SJCRH30 (cell line): ENCODE results near the gene PURA. TPM values are rescaled to one million over a fixed set of nuclear protein-coding genes. Genes with fewer than 3 reads are reported as not detected.
A peak's percentile ranks its signal among the peaks of the same experiment; 100 is the strongest.

Experiments
- DNase-seq, 2 experiments: peaks; one replicate each; pipeline ENCODE4 v3.0.0-alpha.2; 2015 to 2020
- H3K27ac ChIP-seq: fragments of 250-450 bp; sonication (Bioruptor Pico); 2 replicates; pipeline ENCODE4 v1.5.1; 2020; ENCODE audit warnings: mild to moderate bottlenecking, moderate library complexity
- H3K27me3 ChIP-seq: fragments of 250-450 bp; sonication (Bioruptor Pico); 2 replicates; pipeline ENCODE4 v1.5.1; 2020; ENCODE audit warnings: mild to moderate bottlenecking, moderate library complexity
- H3K36me3 ChIP-seq: fragments of 250-450 bp; sonication (Bioruptor Pico); 2 replicates; pipeline ENCODE4 v1.5.1; 2020; ENCODE audit warnings: mild to moderate bottlenecking, moderate library complexity
- H3K4me1 ChIP-seq: fragments of 250-450 bp; sonication (Bioruptor Pico); 2 replicates; pipeline ENCODE4 v1.5.1; 2020; ENCODE audit warnings: mild to moderate bottlenecking, moderate library complexity
- H3K4me3 ChIP-seq: fragments of 250-450 bp; sonication (Bioruptor Pico); 2 replicates; pipeline ENCODE4 v1.5.1; 2020; ENCODE audit warnings: mild to moderate bottlenecking, moderate library complexity
- H3K9me3 ChIP-seq: fragments of 250-450 bp; sonication (Bioruptor Pico); replicated peaks from 2 replicates; pipeline ENCODE4 v1.5.1; 2020; ENCODE audit warnings: mild to moderate bottlenecking, moderate library complexity
- total RNA-seq: library from RNA; depleted of rRNA; stranded (reverse); fragments of >200 nt; shearing (Covaris generic); gene quantifications from 2 replicates; pipeline ENCODE4 v1.2.3, GENCODE V29; 2014

The PURA gene
- total RNA-seq, 1 experiment from 2014 or later: 10.0 TPM

DNA sequence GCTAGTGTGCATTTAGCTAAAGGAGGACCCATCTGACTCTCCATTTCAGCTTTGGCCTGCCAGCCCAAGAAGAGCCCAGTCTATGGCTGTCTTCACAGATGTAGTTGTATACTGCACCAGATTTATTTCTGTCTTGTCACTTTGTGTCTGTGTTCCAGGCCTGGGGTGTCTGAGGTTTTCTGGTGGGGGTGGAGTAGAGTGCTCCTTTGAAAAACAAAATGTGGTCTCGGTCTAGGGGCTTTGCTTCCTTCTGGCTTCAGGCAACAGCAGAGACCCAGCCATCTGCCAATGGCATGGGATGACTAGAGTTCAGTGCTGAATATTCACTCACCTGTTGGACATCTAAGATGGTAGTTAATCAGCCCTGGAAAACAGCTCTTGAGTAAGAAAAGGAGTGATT is 22.7 kb downstream of the PURA start:
- DNase-seq: no peak
- H3K36me3 ChIP-seq: no peaks in the 10 kb centered on the region
- H3K4me1 ChIP-seq: peaks cover 7% of the 10 kb centered on the region
- no peak overlapping the region for H3K4me3 ChIP-seq
- no peak overlapping the region for H3K27ac ChIP-seq
- H3K9me3 ChIP-seq: no peaks in the 10 kb centered on the region; the same call in 1 of the 2 replicates
- peaks cover 2% of the 10 kb centered on the region; the same call in 1 of the 2 replicates for H3K27me3 ChIP-seq

DNA sequence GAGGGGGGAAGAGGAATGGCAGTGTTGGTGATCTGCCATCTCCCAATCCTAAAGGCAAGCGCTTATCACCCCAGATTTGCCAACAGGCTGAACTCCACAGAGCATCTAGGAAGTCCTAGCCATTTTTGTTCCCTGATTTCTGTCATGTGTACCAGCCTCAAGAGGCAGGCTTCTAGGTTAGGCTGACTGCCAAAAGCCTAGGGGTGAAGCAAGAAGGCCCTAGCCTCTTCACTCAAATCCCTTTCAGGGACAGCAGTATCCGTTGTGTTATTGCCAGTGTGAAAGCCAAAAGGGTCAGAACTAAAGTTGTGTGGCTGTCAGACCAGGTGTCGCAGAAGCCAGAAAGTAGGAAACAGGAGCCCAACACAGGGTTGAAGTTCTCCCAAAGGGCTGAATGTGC is 26.5 kb downstream of the PURA start:
- no peaks in the 10 kb centered on the region for H3K36me3 ChIP-seq
- peaks cover 2% of the 10 kb centered on the region; the same call in 1 of the 2 replicates for H3K27me3 ChIP-seq
- no peak overlapping the region for H3K4me3 ChIP-seq
- no peak for DNase-seq
- no peaks in the 10 kb centered on the region; the same call in 1 of the 2 replicates for H3K9me3 ChIP-seq
- H3K27ac ChIP-seq: no peak overlapping the region
- H3K4me1 ChIP-seq: no peaks in the 10 kb centered on the region

DNA sequence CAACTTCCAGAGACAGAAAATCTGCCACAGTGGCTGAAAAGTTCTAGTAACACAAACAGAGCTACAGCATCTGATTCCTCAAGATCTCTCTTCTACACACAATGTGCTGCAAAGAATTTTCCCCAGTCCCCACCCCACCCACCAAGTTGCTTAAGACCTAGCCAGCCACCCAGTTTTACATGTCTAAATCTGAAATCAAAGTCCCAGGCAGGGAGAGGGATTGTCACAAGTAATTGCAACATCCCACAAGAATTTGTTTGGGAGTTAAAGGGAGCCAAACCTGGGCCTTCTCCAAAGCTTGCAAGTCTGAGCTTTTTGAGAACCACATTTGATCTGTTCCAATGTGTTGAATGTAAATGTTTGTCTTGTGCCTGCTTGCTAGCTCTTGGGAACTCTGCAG is 27.3 kb downstream of the PURA start:
- H3K4me1 ChIP-seq: no peaks in the 10 kb centered on the region
- no peak for DNase-seq
- H3K9me3 ChIP-seq: no peaks in the 10 kb centered on the region; the same call in 1 of the 2 replicates
- H3K4me3 ChIP-seq: no peak overlapping the region
- H3K27ac ChIP-seq: no peak overlapping the region
- peaks cover 2% of the 10 kb centered on the region; the same call in 1 of the 2 replicates for H3K27me3 ChIP-seq
- H3K36me3 ChIP-seq: no peaks in the 10 kb centered on the region

DNA sequence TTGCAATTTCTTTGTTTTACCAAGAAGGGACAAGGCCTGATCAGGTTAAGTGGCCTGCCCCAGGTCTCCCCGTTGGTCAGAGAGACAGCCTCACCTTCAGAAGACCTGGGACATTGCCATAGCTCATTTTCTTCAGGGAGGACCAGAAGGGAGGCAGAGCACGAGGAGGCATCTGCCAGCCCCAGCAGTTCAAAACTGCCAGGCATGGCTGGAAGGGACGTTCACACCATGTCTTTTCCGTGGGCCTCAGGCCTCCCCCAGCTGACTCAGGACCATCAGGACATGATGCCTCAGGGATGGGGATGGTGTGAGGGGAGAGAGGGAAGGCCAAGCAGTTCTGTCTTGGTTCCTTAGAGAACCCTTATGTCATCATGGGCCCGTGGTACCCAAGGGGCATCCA is 28.3 kb downstream of the PURA start:
- H3K9me3 ChIP-seq: no peaks in the 10 kb centered on the region; the same call in 1 of the 2 replicates
- peaks cover 2% of the 10 kb centered on the region; the same call in 1 of the 2 replicates for H3K27me3 ChIP-seq
- H3K36me3 ChIP-seq: no peaks in the 10 kb centered on the region
- no peak overlapping the region for H3K27ac ChIP-seq
- no peaks in the 10 kb centered on the region for H3K4me1 ChIP-seq
- H3K4me3 ChIP-seq: no peak overlapping the region
- no peak for DNase-seq

DNA sequence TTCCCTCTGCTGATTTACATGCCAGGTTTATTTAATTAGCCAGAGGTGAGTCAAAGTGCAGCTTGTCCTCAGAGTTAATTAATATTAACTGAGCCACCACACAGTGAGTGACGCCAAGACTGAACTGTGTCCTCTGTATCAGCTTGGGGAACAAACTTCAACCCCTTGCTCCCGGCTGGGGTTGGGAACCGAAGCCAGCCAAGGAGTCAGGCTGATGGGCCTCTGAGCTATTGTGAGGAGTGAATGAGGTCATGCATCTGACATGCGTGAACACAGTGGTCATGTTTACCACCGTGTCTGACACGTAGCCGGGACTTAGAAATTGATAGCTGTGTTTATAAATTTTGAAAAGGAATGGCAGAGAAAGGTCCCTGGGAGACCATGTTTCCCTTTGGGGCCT is 28.9 kb downstream of the PURA start:
- H3K9me3 ChIP-seq: no peaks in the 10 kb centered on the region; the same call in 1 of the 2 replicates
- no peaks in the 10 kb centered on the region for H3K36me3 ChIP-seq
- H3K27me3 ChIP-seq: peaks cover 2% of the 10 kb centered on the region; the same call in 1 of the 2 replicates
- H3K27ac ChIP-seq: no peak overlapping the region
- DNase-seq: no peak
- no peaks in the 10 kb centered on the region for H3K4me1 ChIP-seq
- no peak overlapping the region for H3K4me3 ChIP-seq

DNA sequence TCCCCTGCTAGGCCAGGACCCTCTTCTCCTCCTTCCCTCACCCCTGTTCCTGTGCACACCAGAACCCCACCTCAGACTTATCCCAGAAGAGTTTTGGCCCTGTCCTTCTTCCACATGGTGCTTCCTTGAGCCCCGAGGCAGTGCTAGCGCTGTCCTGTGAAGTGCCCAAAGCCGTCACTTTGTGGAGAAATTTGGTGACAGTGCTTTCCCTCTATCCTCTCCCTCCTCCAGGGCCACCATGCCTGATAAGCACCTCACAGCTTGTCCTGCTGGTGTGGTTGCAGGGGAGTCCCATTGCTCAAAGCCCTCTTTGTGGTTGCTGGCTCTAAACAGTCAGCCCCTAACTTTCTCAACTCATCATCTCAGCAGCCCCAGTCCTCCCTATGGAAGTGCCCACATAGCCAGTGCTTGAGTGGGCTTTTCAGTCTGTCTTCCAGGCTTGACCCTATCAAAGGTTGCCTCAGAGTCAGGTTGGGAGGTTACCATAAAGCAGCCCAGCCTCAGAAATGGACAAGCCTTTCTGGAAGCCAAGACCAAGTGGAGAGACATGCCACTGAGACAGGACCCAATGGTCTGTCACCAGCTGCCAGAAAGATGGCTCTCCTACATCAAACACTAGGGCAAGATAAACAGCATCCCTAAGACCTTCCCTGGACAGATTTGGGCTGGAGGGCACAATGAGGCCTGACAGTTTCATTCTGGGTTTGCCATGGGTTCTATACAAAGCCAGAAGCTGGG is 29.8 kb downstream of the PURA start:
- H3K27ac ChIP-seq: no peak overlapping the region
- no peak overlapping the region for H3K4me3 ChIP-seq
- peak in 1 of 2 experiments; percentile 13 for DNase-seq
- H3K9me3 ChIP-seq: no peaks in the 10 kb centered on the region; the same call in 1 of the 2 replicates
- no peaks in the 10 kb centered on the region for H3K4me1 ChIP-seq
- peaks cover 2% of the 10 kb centered on the region; the same call in 1 of the 2 replicates for H3K27me3 ChIP-seq
- no peaks in the 10 kb centered on the region for H3K36me3 ChIP-seq

DNA sequence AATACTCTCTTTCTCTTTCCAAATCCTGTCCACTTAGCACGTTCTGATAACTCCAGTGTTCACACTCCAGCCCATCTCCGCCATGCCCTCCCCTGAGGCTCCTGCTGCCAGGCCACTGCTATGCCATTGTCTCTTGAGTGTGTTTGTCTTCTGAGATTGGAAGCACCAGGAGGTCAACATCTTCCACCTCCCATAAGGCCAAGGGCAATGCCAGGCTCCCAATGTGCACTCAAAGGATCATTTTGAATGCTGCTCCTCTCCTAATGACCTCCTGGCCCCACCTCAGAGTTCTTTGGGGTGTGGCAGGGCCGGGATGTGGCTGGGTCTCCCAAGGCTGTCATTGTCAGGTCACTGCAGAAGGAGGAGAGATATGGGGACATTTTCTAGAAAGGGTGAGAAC is 31.3 kb downstream of the PURA start:
- Histone ChIP-seq H3K4me1 (no peaks in the 10 kb centered on the region), H3K4me3 (no peak overlapping the region), H3K27ac (no peak overlapping the region), H3K36me3 (no peaks in the 10 kb centered on the region), H3K9me3 (no peaks in the 10 kb centered on the region), H3K27me3 (peaks cover under 1% of the 10 kb centered on the region; the same call in 1 of the 2 replicates)
- no peak for DNase-seq

DNA sequence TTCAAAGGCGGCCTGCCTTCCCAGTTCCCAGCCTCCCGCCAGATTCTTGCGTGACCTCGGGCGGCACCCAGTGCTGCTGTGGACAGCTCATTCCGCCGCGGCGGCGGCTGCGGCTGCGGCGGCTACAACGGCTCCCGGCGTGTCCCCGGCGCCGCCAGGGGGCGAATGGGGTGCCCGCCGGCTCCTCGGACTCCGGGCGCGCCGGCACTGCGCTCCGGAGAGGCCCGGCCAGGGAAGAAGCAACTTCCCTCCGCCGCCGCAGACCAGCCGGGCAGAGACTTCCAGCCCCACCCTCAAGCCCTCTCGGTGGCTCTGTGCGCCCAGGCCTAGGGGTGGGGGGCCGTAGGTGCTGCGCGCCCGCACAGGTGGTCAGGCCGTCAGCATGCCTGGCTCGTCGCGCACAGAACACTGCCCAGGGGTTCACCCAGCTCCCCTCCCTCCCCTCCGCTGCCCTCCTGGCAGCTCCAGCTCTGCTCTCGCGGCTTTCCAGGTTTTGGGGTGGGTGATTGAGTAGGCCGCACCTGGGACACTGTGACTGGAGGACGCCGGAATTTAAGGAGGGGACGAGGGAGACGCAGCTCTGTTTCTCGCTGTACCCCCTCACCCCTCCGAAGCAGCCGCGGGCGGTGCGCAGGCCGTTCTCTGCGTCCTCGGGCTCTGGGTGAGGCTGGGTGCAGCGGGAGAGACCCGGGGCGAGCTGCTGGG is 32.1 kb downstream of the PURA start:
- Histone ChIP-seq H3K36me3 (no peaks in the 10 kb centered on the region), H3K4me1 (no peaks in the 10 kb centered on the region), H3K9me3 (no peaks in the 10 kb centered on the region), H3K27me3 (no peaks in the 10 kb centered on the region), H3K4me3 (no peak overlapping the region), H3K27ac (no peak overlapping the region)
- no peak for DNase-seq

DNA sequence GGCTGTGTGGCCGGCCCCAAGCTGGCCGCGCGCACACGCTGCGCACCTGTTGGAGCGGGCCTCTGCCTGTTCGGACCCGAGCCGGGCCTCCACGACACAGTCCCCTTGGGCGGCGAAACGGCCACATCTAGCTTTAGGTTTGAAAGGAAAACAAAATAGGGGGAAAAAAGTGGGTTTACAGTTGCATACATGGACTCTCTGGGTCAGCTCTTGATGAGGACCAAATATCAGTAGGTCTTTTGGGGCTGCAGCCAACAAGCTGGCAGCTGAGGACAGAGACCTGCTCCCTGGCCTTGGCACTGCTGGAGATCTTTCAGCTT is 32.6 kb downstream of the PURA start:
- H3K36me3 ChIP-seq: no peaks in the 10 kb centered on the region
- no peaks in the 10 kb centered on the region for H3K9me3 ChIP-seq
- H3K4me3 ChIP-seq: no peak overlapping the region
- H3K27me3 ChIP-seq: no peaks in the 10 kb centered on the region
- H3K4me1 ChIP-seq: no peaks in the 10 kb centered on the region
- no peak overlapping the region for H3K27ac ChIP-seq
- no peak for DNase-seq

DNA sequence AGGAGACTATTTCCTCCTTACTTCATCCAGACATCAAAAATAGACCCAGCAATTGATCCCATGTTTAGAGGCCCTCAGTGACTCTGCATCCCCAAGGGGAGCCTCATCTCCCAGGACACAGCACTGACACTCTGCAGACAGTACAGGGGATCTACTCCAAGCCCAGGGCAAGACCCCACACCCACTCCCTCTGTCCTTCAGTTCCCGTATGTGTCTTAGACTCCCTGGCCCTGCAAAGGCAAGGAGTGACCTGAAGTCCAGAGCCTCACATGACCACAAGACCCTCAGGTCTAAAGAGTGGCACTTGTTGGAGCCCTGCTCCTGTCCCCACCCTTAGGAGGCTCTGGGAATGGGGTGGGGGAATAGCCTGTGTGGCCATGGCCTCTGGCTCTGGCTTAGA is 33.6 kb downstream of the PURA start:
- H3K27me3 ChIP-seq: no peaks in the 10 kb centered on the region
- H3K36me3 ChIP-seq: no peaks in the 10 kb centered on the region
- no peaks in the 10 kb centered on the region for H3K9me3 ChIP-seq
- DNase-seq: no peak
- H3K4me3 ChIP-seq: no peak overlapping the region
- no peaks in the 10 kb centered on the region for H3K4me1 ChIP-seq
- no peak overlapping the region for H3K27ac ChIP-seq

DNA sequence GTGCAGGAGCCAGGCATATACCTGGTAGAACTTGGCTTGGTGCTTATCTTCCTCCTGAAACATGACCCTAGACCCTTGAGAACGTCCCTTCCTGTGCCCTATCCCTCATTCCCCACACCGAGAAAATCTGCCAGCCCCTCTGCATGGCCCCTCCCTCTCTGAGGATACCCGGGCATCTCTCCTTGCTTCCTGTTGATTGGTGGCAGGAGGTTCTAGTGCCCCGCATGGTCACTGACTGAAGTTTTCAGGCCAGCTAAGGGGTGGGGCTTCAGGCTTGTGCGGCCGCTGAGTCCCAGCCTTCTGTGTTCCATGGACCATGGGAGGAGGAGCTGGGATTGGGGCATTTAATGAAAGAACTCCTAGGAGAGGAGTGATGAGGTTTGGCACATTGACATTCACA is 34.6 kb downstream of the PURA start:
- Histone ChIP-seq H3K9me3 (no peaks in the 10 kb centered on the region), H3K27ac (no peak overlapping the region), H3K27me3 (no peaks in the 10 kb centered on the region), H3K4me3 (no peak overlapping the region), H3K4me1 (no peaks in the 10 kb centered on the region), H3K36me3 (no peaks in the 10 kb centered on the region)
- DNase-seq: peak in 1 of 2 experiments; percentile 11

DNA sequence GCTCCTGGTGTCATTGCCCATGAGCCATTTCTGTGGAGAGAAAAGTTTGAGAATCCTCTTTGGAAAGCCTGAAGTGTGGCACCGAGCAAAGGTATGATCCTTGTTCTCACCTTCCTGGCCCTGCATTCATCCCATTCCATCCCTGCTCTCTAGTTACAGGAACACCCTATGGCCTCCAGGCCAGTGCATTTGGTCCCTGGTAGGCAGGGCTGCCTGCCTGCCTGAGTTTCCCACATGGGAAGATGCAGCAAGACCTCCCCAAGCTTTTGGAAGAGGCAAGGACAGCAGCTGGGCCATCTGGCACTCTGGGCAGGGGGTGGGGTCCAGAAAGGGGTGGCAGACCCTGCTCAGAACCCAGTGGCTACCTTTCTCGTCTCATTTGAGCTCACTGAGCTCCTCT is 36.3 kb downstream of the PURA start:
- no peaks in the 10 kb centered on the region; the same call in 1 of the 2 replicates for H3K27me3 ChIP-seq
- H3K27ac ChIP-seq: no peak overlapping the region
- no peaks in the 10 kb centered on the region for H3K9me3 ChIP-seq

DNA sequence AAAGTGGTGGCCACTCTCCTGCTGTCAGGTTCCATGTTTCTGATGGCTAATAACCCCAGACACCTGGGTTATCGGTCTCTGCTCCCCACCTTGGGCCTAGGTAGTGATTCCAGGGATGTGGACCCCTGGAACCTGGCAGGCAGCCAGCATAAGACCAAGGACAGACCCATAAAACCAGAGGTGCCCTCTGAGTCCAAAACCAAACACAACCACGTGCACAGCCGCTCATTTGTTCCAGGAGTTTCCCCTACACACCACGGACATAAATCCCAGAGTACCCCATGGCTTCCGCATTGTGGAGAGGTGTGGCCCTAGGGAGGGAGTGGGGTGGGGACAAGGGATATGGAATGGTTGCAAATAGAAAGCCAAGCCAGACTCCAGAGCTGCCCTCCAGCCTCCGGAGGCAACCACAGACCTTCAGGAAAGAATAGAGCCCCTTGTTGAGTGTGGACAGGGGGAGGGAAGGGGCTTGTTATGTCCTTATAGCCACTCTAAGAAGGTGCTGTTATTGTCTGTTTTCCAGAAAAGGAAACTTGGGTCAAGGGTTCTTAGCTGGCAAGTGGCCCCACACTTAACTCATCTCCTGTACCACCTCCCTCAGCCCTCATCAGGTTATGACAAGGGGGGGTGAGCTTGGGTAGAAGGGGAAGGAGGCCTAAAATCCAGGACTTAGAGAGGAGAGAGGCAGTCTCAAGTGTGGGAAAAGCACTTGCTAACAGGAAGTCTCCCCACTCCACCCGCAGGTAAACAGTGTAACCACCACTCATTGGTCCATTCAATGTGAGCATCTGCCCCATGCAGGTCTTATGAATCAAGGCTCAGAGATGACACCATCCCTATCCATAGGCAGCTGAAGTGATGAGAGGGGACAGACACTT is 37.5 kb downstream of the PURA start:
- Histone ChIP-seq H3K27me3 (no peaks in the 10 kb centered on the region; the same call in 1 of the 2 replicates), H3K27ac (no peak overlapping the region), H3K4me1 (no peaks in the 10 kb centered on the region), H3K36me3 (no peaks in the 10 kb centered on the region), H3K9me3 (no peaks in the 10 kb centered on the region), H3K4me3 (no peak overlapping the region)
- no peak for DNase-seq

More for the DNA sequence above, 36.3 kb downstream of the PURA start:
- Histone ChIP-seq H3K4me3 (no peak overlapping the region), H3K4me1 (no peaks in the 10 kb centered on the region), H3K36me3 (no peaks in the 10 kb centered on the region)
- no peak for DNase-seq

DNA sequence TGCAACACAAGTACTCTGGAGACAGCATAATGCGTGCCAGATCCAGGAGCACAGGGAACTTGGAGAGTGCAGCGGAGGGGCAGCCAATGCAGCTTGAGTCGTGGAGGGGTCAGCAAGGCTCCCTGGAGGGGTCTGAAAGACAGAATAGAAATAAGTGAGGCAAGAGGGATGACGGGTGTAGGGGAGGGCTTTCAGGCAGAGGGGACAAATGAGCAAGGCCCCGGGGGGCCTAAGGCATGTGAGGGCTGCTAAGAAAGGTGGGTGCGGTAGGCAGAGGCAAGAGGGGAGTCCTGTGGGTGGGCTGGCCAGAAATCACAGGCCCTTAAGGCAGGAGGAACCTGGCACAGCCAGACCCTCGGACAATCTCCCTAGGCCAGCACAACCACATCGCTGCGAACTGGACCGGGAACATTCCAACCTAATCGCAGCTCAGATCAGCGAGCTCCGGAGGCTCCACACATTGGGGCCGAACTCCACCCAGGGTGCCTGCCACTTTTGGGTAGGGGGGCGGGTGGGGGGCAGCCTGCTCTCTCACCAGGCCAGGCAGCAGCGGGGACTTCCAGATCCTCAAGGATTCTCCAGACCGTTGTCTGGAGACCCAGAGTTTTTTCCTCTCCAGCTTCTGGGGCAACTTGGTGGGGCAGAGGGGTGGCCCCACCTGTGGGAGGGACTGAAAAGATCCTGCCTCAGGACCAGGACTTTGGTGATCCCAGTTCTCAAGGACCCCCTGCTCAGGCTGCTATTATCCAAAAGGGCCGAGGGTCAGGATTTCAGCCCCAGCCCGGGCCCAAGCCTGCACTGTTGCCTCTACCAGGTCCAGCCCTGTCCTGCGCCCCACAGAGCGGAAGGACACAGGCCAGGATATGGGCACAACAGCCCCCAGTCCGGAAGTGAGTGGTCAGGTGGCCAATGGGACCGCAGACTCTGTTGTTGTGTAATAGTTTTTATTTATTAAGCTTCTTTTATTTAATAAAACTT is 38.4 kb downstream of the PURA start:
- Histone ChIP-seq H3K27me3 (no peaks in the 10 kb centered on the region; the same call in 1 of the 2 replicates), H3K27ac (no peak overlapping the region), H3K4me3 (no peak overlapping the region), H3K4me1 (no peaks in the 10 kb centered on the region), H3K36me3 (no peaks in the 10 kb centered on the region), H3K9me3 (no peaks in the 10 kb centered on the region)
- no peak for DNase-seq
